SK-N-SH treated with all-trans-retinoic acid at 6 μM for 48 hours (cell line): ENCODE results near the gene DLAT.
"Not testable (repeated sequence)": the region's sequence is repeated elsewhere in the genome, so short reads cannot be mapped to it uniquely, and the experiment has no call there.

Source experiments
- ATAC-seq: fragments of 200-7000 bp; cut with Tn5 transposase; 3 replicates; pipeline ENCODE4 v1.9.1; 2020; ENCODE audit warnings: mild to moderate bottlenecking, moderate library complexity
- ARNTL ChIP-seq: fragments of 450-650 bp; formaldehyde crosslinking; IDR thresholded peaks from 2 replicates; pipeline ENCODE4 v1.5.0; 2020; ENCODE audit warnings: low read depth, mild to moderate bottlenecking, moderate library complexity, borderline replicate concordance
- BACH2 ChIP-seq: fragments of 250-450 bp; sonication (Bioruptor Pico); IDR thresholded peaks from 2 replicates; pipeline ENCODE4 v1.9.0; 2021; ENCODE audit warnings: mild to moderate bottlenecking, borderline replicate concordance
- CREB5 ChIP-seq: fragments of 250-450 bp; sonication (Bioruptor Pico); IDR thresholded peaks from 2 replicates; pipeline ENCODE4 v1.5.1; 2020; ENCODE audit warnings: low read depth, mild to moderate bottlenecking, moderate library complexity
- ESRRG ChIP-seq: fragments of 250-450 bp; sonication (Bioruptor Pico); IDR thresholded peaks from 2 replicates; pipeline ENCODE4 v1.6.1; 2021; ENCODE audit warnings: mild to moderate bottlenecking
- ISL1 ChIP-seq: fragments of 250-450 bp; sonication (Bioruptor Pico); IDR thresholded peaks from 2 replicates; pipeline ENCODE4 v2.1.2; 2022; ENCODE audit warnings: mild to moderate bottlenecking, moderate library complexity
- OSR1 ChIP-seq: fragments of 250-450 bp; sonication (Bioruptor Pico); IDR thresholded peaks from 2 replicates; pipeline ENCODE4 v1.8.0; 2022; ENCODE audit warnings: moderate library complexity, mild to moderate bottlenecking, inconsistent platforms
- PATZ1 ChIP-seq: fragments of 250-450 bp; sonication (Bioruptor Pico); IDR thresholded peaks from 2 replicates; pipeline ENCODE4 v1.8.0; 2020; ENCODE audit warnings: mild to moderate bottlenecking, moderate library complexity, borderline replicate concordance
- POU6F1 ChIP-seq: fragments of 250-450 bp; sonication (Bioruptor Pico); IDR thresholded peaks from 2 replicates; pipeline ENCODE4 v1.8.0; 2021; ENCODE audit warnings: low read depth, mild to moderate bottlenecking, moderate library complexity, borderline replicate concordance
- PPARA ChIP-seq: fragments of 250-450 bp; sonication (Bioruptor Pico); IDR thresholded peaks from 2 replicates; pipeline ENCODE4 v1.5.0; 2020; ENCODE audit warnings: mild to moderate bottlenecking, borderline replicate concordance
- RARB ChIP-seq: fragments of 250-450 bp; sonication (Bioruptor Pico); IDR thresholded peaks from 2 replicates; pipeline ENCODE4 v1.8.0; 2021; ENCODE audit warnings: mild to moderate bottlenecking, moderate library complexity
- SNAI2 ChIP-seq: fragments of 250-450 bp; sonication (Bioruptor Pico); IDR thresholded peaks from 2 replicates; pipeline ENCODE4 v1.5.0; 2020; ENCODE audit warnings: mild to moderate bottlenecking, moderate library complexity
- TOX ChIP-seq: fragments of 250-450 bp; sonication (Bioruptor Pico); IDR thresholded peaks from 2 replicates; pipeline ENCODE4 v1.8.0; 2021; ENCODE audit warnings: mild to moderate bottlenecking, moderate library complexity, borderline replicate concordance
- TSHZ2 ChIP-seq: fragments of 250-450 bp; sonication (Bioruptor Pico); IDR thresholded peaks from 2 replicates; pipeline ENCODE4 v1.5.0; 2020; ENCODE audit warnings: mild to moderate bottlenecking, moderate library complexity
- ZC3H10 ChIP-seq: fragments of 250-450 bp; sonication (Bioruptor Pico); IDR thresholded peaks from 2 replicates; pipeline ENCODE4 v1.5.1; 2021; ENCODE audit warnings: mild to moderate bottlenecking, moderate library complexity
- ZFP3 ChIP-seq: fragments of 250-450 bp; sonication (Bioruptor Pico); IDR thresholded peaks from 2 replicates; pipeline ENCODE4 v1.5.0; 2020; ENCODE audit warnings: mild to moderate bottlenecking, moderate library complexity
- ZFP30 ChIP-seq: fragments of 450-650 bp; formaldehyde crosslinking; IDR thresholded peaks from 2 replicates; pipeline ENCODE4 v1.5.0; 2022; ENCODE audit warnings: mild to moderate bottlenecking, moderate library complexity
- ZNF565 ChIP-seq: fragments of 450-650 bp; formaldehyde crosslinking; conservative IDR thresholded peaks from 2 replicates; pipeline ENCODE4 v1.5.0; 2020; ENCODE audit warnings: low read depth, mild to moderate bottlenecking, moderate library complexity
- ZNF70 ChIP-seq: fragments of 450-650 bp; formaldehyde crosslinking; IDR thresholded peaks from 2 replicates; pipeline ENCODE4 v1.5.0; 2020; ENCODE audit warnings: mild to moderate bottlenecking, moderate library complexity
- ZNF8 ChIP-seq: fragments of 450-650 bp; formaldehyde crosslinking; IDR thresholded peaks from 2 replicates; pipeline ENCODE4 v1.5.0; 2020; ENCODE audit warnings: mild to moderate bottlenecking, moderate library complexity

DLAT gene

GRCh38 chr11:112042961-112043304 is 17.7 kb downstream of the DLAT start:
- ATAC-seq = peak; percentile 31; the same call in 2 of the 3 replicates
- TF ChIP-seq ZC3H10 = no peak
- no peak for TF ChIP-seq TSHZ2 (CRISPR knock-in tag)
- no peak for TF ChIP-seq POU6F1
- TF ChIP-seq ISL1 (CRISPR knock-in tag) = no peak
- TF ChIP-seq ESRRG (CRISPR knock-in tag) = no peak
- TF ChIP-seq RARB (CRISPR knock-in tag) = no peak
- no peak for TF ChIP-seq PPARA (CRISPR knock-in tag)
- no peak for TF ChIP-seq CREB5 (CRISPR knock-in tag)
- TF ChIP-seq OSR1 = no peak
- no peak for TF ChIP-seq ZFP3 (CRISPR knock-in tag)
- TF ChIP-seq TOX = no peak
- no peak for TF ChIP-seq ZNF8 (CRISPR knock-in tag)
- TF ChIP-seq ZNF565 = no peak
- TF ChIP-seq ARNTL = no peak

GRCh38 chr11:112044961-112045360 is 19.8 kb downstream of the DLAT start:
- TF ChIP-seq TSHZ2 (CRISPR knock-in tag) (no peak), ZC3H10 (no peak), ZNF565 (no peak), CREB5 (CRISPR knock-in tag) (no peak), OSR1 (no peak), ESRRG (CRISPR knock-in tag) (no peak), ZFP30 (CRISPR knock-in tag) (no peak), ZNF8 (CRISPR knock-in tag) (no peak), SNAI2 (no peak), BACH2 (CRISPR knock-in tag) (no peak), PATZ1 (CRISPR knock-in tag) (no peak), TOX (no peak), ZNF70 (CRISPR knock-in tag) (no peak)
- no peak for ATAC-seq

- ATAC-seq = not testable (repeated sequence)
Observed at GRCh38 chr11:112046647-112047046, 21.4 kb downstream of the DLAT start.

- ATAC-seq = not testable (repeated sequence)
Observed at GRCh38 chr11:112048256-112048655, 23.0 kb downstream of the DLAT start.
